Fibroblast of skin of scalp (primary cell): ENCODE data around the gene RBM11. TPM values are rescaled to one million over a fixed set of nuclear protein-coding genes. Genes with fewer than 3 reads are reported as not detected.
A peak's percentile ranks its signal among the peaks of the same experiment; 100 is the strongest.
"Not testable (repeated sequence)": the region's sequence is repeated elsewhere in the genome, so short reads cannot be mapped to it uniquely, and the experiment has no call there.

Experiments used
- DNase-seq: peaks from one replicate; pipeline ENCODE4 v3.0.0-alpha.2; 2013
- polyA plus RNA-seq, 2 experiments: library from polyadenylated mRNA; unstranded; fragments of 120-200 nt; gene quantifications; one replicate each; pipeline ENCODE4 v1.2.1, GENCODE V29; 2013; ENCODE audit not compliant: insufficient read length in 2 of 2

Gene RBM11, protein sequence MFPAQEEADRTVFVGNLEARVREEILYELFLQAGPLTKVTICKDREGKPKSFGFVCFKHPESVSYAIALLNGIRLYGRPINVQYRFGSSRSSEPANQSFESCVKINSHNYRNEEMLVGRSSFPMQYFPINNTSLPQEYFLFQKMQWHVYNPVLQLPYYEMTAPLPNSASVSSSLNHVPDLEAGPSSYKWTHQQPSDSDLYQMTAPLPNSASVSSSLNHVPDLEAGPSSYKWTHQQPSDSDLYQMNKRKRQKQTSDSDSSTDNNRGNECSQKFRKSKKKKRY
- 0.17 TPM for polyA plus RNA-seq (2013, experiment 1 of 2; ENCODE audit: insufficient read length)
- not detected for polyA plus RNA-seq (2013, experiment 2 of 2; ENCODE audit: insufficient read length)

DNA sequence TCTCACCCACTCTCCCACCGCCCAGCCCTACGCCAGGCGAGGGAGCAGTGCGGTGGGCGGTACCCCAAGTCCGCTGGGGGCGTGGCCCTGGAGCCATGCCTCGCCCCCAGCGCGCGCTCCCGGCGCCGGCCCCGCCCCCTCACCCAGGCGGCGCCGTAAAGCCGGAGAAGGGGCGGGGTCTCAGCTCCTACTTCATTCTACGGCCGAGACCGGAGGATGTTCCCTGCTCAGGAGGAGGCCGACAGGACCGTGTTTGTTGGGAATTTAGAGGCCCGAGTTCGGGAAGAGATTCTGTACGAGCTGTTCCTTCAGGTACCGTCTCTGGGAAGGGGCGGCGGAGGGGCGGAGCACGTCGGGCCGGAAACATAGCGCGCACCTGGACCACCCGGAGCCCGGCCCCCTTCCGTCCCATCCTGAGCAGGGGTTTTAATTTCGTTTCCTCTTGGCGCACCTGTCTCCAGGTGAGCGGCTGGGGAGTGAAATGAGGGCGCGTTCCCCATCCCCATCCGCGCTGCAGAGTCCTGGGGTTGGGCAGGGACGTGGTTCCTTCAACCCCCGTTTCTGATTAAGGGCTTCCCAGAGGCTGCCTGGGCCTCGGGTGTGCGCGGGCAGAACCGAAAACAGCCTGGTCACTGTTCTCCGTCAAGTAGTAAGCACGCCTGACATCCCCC is at the start of gene RBM11:
Gene RBM11, plus strand, starts transcription at position 187 of the 671 bp plus-strand sequence. Its CDS starts 30 bp downstream, at position 217.
- DNase-seq: peak; percentile 34

DNA sequence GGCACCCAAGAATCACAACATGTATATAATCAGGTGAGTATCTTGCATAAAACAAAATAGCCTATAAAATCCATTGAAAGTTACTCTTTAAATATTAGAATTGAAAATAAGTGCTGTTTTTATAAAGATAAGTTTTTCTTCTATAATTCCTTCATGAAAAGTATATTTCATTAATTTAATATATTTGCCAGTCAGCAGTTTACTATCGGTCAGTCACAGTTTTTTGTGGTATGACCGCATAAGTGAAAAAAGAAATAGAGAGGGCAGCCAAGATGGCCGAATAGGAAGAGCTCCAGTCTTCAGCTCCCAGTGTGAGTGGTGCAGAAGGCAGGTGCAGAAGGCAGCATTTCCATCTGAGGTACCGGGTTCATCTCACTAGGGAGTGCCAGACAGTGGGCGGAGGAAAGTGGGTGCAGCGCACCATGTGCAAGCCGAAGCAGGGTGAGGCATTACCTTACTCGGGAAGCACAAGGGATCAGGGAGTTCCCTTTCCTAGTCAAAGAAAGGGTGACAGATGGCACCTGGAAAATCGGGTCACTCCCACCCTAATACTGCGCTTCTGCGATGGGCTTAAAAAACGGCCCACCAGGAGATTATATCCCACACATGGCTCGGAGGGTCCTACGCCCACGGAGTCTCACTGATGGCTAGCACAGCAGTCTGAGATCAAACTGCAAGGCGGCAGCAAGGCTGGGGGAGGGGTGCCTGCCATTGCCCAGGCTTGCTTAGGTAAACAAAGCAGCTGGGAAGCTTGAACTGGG is 49.3 kb upstream of the RBM11 start:
- DNase-seq: not testable (repeated sequence)

DNA sequence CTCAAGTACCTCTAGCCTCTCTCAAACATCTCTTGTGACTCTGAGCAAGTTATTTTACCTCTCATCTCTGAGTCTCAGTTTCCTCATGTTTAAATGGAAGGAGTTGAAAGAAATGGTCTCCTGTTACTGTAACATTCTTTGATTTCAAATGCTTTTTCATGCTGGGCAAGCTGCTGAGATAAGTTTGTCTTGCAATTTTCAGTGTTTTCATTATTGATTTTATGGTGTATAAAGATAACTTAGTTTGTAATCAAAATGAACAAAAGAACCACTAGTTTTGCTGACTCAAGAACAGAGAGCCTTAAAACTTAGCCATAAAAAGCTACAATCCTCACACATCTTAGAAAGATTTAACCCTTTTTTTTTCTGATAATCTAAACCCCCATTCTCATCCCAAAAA is 9.7 kb upstream of the RBM11 start:
- no peak for DNase-seq

DNA sequence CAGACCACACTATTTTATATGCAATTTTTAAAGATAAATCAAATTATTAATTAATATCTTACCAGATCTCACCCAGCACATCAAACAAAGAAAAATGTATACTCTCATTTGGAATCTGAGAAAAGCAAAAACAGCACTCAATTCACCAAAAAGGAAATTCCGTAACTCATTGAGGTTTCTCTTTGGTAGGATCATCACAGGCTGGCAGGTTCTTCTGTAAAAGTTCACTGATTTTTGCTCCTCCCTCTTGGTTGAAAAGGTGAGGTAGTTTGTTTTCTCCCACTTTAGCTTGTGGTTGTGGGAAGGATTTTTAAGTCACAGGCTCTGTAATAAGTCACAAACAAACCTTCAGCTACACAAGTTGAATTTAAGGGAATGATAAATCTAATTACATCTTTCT is 5.2 kb upstream of the RBM11 start, which contains the start of gene LIPI:
Gene LIPI, minus strand, starts transcription at position 218 of the 400 bp plus-strand sequence. Its CDS starts 110 bp downstream, at position 108.
- no peak for DNase-seq

DNA sequence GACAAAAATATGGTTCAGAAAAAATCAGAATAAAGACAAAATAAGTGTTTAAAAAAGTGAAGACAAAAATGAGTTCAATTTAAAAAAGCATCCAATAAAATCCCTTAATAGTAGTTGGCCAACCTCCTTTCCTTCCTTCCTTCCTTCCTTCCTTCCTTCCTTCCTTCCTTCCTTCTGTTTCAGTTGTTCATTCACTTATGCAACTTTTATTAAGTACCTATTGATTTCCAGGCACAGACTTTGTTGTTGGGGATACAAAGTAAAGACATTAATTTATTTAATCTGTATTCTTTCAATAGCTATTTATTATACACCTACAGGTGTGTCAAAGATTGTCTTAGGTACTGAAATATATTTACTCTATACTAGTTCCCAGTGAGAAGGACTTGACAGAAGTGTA is 2.8 kb upstream of the RBM11 start:
- no peak for DNase-seq

DNA sequence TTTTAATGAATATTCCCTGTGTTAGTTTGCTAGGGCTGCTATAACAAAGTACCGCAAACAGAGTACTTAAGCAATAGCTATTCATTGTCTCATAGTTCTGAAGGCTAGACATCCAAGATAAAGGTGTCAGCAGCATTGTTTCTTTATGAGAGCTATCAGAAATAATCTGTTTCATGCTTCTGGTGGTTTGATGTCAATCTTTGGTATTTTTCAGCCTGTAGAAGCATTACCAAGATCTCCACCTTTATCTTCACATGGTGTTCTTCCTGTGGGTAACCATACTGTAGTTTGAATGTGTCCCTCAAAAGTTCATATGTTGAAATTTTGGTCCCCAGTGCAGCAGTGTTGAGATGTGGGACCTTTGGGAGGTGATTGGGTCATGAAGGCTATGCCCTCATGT is 7.4 kb downstream of the RBM11 start:
- DNase-seq: no peak

DNA sequence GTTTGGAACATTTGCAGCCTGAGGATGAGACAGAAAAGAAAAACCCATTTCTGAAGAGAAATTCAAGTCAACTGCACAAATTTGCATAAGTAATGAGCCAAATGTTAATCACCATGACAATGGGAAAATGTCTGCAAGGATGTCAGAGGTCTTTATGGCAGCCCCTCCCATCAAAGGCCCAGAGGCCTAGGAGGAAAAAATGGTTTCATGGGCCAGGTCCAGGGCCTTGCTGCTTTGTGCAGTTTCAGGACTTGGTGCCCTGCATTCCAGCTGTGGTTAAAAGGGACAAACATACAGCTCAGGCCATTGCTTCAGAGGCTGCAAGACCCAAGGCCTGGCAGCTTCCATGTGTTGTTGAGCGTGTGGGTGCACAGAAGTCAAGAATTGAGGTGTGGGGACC is 13.4 kb downstream of the RBM11 start:
- no peak for DNase-seq

DNA sequence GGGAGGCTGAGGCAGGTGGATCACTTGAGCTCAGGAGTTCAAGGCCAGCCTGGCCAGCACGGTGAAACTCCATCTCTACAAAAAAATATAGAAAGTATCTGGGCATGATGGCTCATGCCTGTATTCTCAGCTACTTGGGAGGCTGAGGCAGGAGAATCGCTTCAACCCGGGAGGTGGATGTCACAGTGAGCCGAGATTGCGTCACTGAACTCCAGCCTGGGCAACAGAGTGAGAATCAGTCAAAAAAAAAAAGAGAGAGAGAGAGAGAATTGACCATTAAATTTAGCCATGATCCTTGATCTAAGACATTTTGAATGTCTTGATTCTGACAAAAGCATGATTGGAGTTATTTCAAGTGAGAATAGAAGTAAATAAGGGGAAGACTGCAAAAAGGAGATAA is 19.1 kb downstream of the RBM11 start:
- DNase-seq: no peak

DNA sequence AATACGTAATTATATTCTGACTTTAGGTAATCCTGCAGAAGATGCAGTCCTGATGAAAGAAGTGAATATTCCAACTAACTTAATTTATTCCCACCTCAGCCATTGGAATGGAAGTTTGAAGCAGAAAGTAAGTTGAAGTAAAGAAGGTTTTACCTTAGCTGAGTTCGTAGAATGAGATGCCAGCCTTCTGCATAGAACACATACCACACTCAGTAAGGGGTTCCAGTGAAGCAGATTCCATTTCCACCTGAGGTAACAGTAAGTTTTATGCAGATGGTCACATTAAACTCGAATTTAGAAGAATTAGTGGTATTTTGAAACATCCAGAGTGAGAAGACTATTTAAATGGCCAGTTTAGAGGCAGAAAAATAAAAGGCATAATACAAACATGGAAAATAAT is 20.2 kb downstream of the RBM11 start:
- no peak for DNase-seq

DNA sequence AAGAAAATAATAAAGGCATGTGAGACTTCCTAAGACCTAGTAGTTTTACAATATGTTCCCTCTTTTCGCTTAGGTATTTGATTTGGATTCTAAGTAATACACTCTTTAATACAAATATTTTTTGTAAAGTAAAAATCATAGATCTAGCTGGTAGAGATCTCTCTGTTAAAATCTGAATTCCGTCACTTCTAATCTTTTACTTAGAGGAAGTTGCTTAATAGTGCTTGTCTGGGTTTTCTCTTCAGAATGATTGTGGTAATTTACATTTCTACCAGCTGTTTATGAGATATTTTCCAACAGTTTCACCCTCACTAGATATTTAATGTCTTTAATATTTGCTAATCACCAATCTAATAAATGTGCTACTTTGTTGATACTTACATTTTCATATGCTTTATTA is 23.3 kb downstream of the RBM11 start:
- no peak for DNase-seq

DNA sequence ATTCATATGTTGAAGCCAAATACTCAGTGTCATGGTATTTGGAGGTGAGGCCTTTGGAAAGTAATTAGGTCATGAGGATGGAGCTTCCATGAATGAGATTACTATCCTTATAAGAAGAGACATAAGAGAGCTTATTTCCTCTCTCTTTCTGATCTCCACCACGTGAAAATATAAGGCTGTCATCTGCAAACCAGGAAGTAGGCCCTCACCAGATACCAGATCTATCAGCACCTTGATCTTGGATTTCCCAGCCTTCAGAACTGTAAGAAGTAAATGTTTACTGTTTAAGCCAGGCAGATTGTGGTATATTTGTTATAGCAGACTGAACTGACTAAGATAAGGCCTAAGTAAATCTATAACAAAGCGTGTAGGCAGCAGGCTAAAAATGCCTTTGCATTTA is 25.3 kb downstream of the RBM11 start:
- no peak for DNase-seq

DNA sequence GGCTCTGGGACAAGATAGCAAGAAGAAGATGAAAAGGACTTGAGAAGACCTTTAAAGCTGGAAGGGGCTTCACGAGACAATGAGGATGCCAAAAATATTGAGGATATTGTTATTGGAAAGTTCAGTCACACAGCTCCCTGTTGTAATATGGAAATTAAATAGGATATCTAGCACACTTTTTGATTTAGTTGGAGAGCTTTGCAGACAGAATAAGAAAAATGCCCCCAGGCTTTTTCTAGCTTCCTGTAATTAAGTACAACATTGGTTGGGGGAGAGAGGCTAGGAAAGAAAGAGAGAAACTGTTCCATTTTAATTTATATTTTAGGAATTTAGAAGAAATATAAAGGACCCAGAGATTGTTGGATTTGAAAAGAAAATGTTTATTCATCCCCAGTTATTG is 27.5 kb downstream of the RBM11 start:
- DNase-seq: no peak

DNA sequence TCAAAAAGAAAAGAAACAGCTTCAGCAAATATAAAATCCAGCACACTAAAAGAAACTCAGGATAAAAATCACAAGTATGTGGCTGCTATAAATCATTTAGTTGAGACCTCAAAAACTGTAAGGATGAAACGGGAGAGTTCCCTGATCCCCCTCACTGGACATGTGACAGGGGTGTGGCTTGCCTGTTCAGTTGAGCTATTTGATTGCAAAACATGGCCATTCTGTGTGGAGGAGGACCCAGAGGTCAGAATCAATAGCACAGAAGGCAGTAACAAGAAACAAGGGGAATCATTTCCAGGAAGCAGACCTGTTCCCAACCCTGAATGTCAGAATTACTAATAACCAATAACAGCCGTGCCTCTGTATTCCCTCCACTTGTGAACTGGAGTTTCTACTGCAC is 27.9 kb downstream of the RBM11 start:
- DNase-seq: no peak

DNA sequence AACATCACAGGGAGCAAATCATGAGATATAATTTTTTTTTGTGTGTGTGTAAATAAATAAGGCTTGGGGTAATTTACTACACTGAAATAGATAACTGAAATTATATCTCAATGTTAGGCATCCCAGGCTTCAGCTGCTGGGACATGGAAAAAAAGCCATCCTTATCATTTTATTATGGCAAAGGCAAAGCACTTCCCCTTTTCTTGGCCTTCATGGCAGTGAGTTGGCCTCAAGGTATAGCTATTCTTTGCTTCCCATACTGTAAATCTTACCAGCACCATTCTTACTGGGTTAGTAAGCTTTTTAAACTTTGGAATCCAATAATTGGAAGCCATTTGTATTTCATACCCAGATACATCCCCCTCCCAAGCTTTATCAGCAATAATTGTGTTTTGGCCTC is 29.0 kb downstream of the RBM11 start:
- no peak for DNase-seq

DNA sequence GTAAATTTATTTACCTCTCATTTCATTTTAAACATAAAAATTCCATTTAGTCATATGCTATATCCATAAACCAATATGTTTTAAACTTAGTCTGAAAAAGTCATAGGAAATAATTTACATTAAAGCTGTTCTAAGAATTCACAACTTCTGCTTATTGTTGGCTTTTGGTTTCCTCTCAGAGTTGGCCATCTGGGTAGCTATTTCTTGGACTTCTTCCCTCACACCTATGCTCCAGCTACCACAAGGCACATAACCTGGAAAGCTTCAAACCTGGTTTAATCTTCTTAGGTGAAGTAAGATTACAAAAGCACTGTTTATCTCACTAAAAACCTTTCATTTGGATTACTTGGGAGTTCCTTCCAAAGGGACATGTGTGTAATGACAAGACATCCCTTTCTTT is 29.8 kb downstream of the RBM11 start:
- no peak for DNase-seq

DNA sequence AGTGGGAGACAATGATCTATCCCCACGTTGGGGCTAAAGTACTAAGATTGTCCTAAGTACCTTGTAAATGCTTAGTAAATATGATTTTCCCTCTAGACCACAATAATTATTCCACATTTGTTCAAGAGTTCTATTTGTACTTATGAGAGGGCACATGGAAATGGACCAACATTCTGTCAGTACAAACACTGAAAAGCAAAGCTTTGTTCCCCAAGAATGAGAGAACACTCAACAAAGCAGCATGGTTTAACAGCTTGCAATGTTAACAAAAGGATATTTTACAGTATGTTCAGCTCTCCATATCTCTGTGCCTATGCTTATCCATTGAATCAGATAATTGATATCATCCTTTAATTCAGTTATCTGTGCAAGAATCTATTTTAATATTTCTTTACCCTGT is 35.4 kb downstream of the RBM11 start:
- DNase-seq: no peak

DNA sequence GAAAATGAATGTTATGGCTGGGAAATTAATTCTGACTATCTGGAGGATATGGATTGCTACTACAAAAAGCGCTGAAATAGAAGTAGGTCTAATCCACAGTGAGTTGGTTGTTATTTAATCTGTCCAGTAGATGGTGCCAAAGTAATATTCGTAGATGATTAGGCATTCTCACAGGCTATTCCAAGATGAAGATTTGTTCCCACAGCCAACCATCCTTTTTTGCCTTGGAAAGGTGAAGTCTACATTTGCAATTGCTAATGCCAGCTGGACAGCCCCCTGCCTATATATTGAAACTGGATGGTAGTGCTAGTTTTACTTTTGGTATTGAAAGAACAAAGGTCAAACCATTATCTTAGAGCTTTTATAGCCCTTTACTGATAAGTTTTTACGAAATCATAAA is 43.8 kb downstream of the RBM11 start:
- DNase-seq: peak; percentile 44

DNA sequence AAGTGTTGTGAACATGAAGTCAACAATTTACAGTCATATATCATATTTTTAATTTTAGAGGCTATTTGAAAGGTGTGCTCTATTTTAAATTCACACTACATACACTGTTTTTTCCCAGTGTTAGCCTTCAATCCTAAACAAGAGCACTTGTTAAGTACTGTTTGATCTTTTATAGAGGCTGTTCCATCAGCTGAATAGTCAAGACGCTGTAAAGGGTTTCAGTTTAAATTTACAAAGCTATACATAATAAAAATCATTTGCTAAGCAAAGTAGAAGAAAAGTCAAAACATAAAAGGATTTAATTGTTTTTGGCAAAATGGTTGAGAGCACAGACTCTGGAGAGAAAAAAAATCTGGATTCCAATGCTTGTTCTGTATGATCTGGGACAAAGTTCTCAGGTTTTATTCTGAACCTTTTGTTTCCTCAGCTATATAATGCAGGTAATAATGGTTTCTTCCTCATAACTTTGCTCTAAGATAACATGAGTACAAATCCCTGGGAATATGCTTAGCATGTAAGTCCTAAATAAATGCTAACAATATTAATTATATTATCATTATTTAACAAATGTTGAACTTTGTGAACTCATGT is 44.3 kb downstream of the RBM11 start:
- DNase-seq: no peak

DNA sequence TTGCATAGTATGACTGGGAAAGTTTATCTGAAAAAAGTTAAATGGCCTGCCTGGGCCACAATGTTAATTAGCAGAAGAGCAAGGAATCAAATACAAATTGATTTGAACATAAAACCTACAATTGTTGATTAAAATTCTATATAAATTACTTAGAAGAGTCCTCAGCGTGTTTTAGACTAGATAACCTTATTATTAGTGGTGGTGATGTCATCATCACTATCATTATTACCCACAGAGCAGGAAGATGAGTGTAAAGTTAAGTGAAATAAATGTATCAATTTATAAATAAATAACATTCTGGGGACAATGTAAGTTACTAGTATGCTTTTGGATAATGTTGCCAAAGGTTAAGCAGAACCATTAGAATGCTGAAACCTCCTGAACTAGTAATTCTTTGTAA is 46.1 kb downstream of the RBM11 start:
- DNase-seq: no peak

DNA sequence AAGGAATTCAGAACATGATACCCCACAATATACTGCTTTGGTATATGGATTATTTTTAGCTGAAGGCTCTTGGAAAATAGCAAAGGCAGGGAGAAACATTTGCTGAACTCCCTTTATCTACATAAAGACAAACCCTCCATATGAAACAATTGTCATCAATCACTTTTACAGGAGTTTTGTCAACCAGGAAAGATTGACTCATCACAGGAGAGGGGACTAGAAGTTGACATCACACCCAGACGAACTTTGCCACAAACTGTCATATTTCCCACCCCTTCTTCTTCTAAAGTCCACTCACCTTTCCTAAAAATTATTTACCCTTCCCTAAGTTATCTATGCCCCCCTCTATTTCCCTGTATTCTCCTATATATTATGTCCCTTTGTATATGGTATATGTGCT is 47.9 kb downstream of the RBM11 start:
- no peak for DNase-seq

DNA sequence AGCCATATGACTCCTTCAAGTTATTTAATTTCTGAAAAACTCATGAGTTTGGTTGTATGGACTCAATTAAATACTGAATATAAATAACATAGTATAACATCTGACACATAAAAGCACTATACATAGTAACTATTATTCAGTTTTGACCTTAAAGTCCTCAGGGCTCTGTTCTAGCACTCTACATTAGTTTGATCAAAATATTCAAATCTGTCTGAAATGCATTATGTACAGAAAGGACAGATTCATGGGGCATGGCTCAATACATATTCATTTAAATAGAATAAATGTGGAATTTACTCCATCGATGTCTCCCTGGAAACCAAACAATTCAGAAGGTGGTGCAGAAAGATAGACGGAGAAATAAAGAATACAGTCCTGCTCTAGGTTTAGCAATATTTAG is 49.1 kb downstream of the RBM11 start:
- no peak for DNase-seq

DNA sequence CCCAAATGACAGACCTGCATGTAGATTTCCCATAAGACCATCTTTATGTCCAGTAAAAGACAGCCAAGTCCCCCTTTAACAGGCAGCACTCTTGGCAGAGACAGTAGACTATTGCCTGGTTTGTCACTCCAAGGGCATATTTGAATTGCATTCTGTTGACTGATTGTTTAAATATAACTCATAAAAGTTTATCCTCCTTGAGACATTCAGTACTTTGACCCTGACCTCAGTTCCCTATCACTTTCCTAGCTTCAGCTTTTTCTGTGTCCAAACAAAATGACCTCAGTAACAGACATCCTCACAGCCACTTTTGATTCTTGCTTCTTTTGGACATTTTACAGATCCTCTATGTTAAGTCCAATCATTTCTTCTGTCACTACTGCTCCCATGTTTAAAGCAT is 51.1 kb downstream of the RBM11 start:
- no peak for DNase-seq

DNA sequence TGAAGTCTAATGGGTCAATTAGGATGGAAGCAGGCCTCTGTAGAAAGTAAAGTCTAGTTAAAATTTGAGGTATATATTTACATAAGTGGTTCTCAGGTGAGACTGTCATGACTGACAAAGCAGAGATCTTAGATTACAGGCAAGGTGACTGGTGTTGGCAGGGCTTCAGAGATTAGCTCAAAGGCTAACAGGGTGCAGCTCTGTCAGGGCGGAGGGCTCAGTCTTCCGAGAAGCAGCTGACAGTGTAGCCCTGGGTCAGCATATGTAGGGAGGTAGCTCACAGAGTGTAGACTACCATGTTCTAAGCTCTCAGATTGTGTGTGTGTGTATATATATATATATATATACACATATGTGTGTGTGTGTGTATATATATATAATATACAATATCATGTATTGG is 54.7 kb downstream of the RBM11 start:
- DNase-seq: no peak
